ENCODE results near the gene CHRNA4. TPM values are rescaled to one million over a fixed set of nuclear protein-coding genes. Genes with fewer than 3 reads are reported as not detected.
"Not testable (repeated sequence)": the region's sequence is repeated elsewhere in the genome, so short reads cannot be mapped to it uniquely, and the experiment has no call there.

CHRNA4 gene
- total RNA-seq, 3 donors from 2014 or later (not counting 1 experiment from before 2014, with no cell fraction given) = not detected

DNA sequence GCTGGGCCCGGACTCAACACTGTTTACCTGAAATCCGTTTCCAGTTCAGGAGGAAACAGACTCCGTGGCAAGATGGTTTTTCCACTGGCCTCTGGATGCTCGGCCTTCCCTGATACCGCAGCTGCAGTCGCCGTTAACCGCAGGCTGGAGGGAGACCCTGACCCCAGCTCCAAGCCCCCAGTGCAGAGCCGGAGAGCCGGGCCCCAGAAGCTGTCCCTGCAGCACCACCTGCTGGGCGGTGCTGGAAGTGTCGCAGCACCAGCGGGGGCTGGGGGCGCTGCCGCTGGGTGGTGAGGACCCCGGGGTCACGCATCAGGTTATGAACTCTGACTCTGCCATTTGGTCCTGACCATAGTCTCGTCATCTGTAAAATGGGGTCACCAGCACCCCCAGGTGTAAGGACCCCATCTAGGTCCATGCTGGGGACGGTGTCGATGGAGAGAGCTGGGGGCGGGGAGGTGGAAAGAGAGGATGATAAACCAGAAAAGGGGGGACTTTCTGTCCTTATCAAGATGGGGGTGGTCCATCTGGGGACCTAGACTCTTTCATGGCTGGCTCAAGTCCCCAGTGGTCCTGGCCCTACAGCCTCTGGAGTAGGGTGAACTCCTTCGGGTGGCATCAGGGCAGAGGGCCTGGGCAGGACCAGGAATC, 20.8 kb upstream of the CHRNA4 start:
- H3K9me3 Mint-ChIP-seq = peaks cover 2 to 6% of the 10 kb centered on the region in 2 donors
- peaks cover 7% of the 10 kb centered on the region for H3K36me3 Mint-ChIP-seq
- Histone ChIP-seq H3K27ac (ENCODE audit: low read length) (no peak overlapping the region), H3K4me1 (ENCODE audit: control insufficient read depth, insufficient read depth, low read length) (no peaks in the 10 kb centered on the region), H3K36me3 (ENCODE audit: control insufficient read depth, insufficient read depth, low read length) (no peaks in the 10 kb centered on the region), H3K27me3 (ENCODE audit: control insufficient read depth, insufficient read depth, low read length) (peaks cover 4% of the 10 kb centered on the region), H3K4me3 (ENCODE audit: low read length) (no peak overlapping the region), H3K9me3 (ENCODE audit: control insufficient read depth, insufficient read depth, low read length) (no peaks in the 10 kb centered on the region)
- no peak overlapping the region for H3K27ac Mint-ChIP-seq
- peaks cover 4 to 7% of the 10 kb centered on the region in 2 donors for H3K27me3 Mint-ChIP-seq (ENCODE audit: low read depth in 2 of 2)
- ATAC-seq = peak in 1 of 3 donors; percentile 57
- TF ChIP-seq, protein P1, sequence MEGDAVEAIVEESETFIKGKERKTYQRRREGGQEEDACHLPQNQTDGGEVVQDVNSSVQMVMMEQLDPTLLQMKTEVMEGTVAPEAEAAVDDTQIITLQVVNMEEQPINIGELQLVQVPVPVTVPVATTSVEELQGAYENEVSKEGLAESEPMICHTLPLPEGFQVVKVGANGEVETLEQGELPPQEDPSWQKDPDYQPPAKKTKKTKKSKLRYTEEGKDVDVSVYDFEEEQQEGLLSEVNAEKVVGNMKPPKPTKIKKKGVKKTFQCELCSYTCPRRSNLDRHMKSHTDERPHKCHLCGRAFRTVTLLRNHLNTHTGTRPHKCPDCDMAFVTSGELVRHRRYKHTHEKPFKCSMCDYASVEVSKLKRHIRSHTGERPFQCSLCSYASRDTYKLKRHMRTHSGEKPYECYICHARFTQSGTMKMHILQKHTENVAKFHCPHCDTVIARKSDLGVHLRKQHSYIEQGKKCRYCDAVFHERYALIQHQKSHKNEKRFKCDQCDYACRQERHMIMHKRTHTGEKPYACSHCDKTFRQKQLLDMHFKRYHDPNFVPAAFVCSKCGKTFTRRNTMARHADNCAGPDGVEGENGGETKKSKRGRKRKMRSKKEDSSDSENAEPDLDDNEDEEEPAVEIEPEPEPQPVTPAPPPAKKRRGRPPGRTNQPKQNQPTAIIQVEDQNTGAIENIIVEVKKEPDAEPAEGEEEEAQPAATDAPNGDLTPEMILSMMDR (IDR thresholded peaks at IDR 0.05) = peak; percentile 89
- 26% methylated on average over 22 of the region's 22 CpGs for WGBS (ENCODE audit: insufficient coverage)
- intact Hi-C loops (cut with micrococcal nuclease) = loop anchor here (2.0 to 5.0 kb wide), 2 partner anchors 73 to 325 kb away; no protein-coding TSS in a partner anchor
- peak; percentile 29 to 61 for DNase-seq
- H3K4me1 Mint-ChIP-seq = no peaks in the 10 kb centered on the region
- no peak overlapping the region for H3K4me3 Mint-ChIP-seq

DNA sequence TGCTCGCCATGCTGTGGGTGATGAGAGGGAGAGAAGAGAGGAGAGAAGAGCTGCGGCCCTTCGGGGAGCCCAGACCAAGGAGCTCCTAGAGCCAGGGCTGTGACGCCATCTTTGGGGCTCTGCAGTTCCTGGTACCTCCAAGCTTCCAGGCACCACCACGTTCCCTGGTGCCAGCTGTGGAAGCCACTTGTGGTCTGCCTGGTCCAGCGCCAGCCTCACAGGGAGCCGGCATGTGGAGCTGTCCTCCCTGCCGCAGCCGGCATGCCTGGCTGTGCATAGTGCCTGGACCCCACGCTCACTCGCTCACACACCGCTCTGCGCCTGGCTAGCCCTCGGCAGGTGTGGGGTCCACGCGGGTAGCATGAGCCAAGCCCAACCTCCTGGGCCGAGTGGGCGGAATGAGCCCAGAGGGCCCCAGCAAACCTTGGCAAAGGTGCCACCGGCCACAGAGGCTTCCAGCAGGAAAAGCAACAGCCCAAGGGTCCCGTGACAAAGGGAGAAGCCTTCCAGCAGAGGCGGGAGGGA, 19.3 kb upstream of the CHRNA4 start:
- DNase-seq = no peak
- Mint-ChIP-seq H3K4me3 (no peak overlapping the region), H3K4me1 (no peaks in the 10 kb centered on the region), H3K27ac (no peak overlapping the region), H3K36me3 (peaks cover 2% of the 10 kb centered on the region), H3K9me3 (peaks cover 0 to 2% of the 10 kb centered on the region in 2 donors), H3K27me3 (ENCODE audit: low read depth in 2 of 2) (peaks cover 7 to 9% of the 10 kb centered on the region in 2 donors)
- Histone ChIP-seq H3K27me3 (ENCODE audit: control insufficient read depth, insufficient read depth, low read length) (peaks cover 4% of the 10 kb centered on the region), H3K4me3 (ENCODE audit: low read length) (no peak overlapping the region), H3K27ac (ENCODE audit: low read length) (no peak overlapping the region), H3K9me3 (ENCODE audit: control insufficient read depth, insufficient read depth, low read length) (no peaks in the 10 kb centered on the region), H3K36me3 (ENCODE audit: control insufficient read depth, insufficient read depth, low read length) (no peaks in the 10 kb centered on the region), H3K4me1 (ENCODE audit: control insufficient read depth, insufficient read depth, low read length) (no peaks in the 10 kb centered on the region)
- 86% methylated on average over 21 of the region's 21 CpGs for WGBS (ENCODE audit: insufficient coverage)
- no peak for ATAC-seq
- TF ChIP-seq, protein P1 (IDR thresholded peaks at IDR 0.05) = no peak
- intact Hi-C loops (cut with micrococcal nuclease) = loop anchor here (2.0 to 5.0 kb wide), 2 partner anchors 72 to 323 kb away; no protein-coding TSS in a partner anchor

DNA sequence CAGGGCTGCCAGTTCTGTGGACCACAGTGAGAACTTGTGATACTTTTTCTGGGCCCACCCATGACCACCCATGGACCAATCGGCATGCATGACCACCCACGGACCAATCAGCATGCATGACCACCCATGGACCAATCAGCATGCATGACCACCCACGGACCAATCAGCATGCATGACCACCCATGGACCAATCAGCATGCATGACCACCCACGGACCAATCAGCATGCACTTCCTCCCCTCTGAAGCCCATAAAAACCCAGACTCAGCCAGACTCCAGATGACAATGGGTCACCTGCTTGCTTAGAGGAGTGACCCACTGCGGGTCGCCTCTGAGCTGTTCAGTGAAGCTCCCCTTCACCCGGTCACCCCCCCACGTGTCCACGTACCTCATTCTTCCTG, 18.7 kb upstream of the CHRNA4 start:
- not testable (repeated sequence) for H3K4me1 ChIP-seq (ENCODE audit: control insufficient read depth, insufficient read depth, low read length); H3K4me3 ChIP-seq (ENCODE audit: low read length); H3K9me3 Mint-ChIP-seq; H3K9me3 ChIP-seq (ENCODE audit: control insufficient read depth, insufficient read depth, low read length); H3K36me3 ChIP-seq (ENCODE audit: control insufficient read depth, insufficient read depth, low read length); H3K27me3 ChIP-seq (ENCODE audit: control insufficient read depth, insufficient read depth, low read length); H3K36me3 Mint-ChIP-seq; H3K4me3 Mint-ChIP-seq; H3K4me1 Mint-ChIP-seq; H3K27me3 Mint-ChIP-seq (ENCODE audit: low read depth in 2 of 2); H3K27ac Mint-ChIP-seq; H3K27ac ChIP-seq (ENCODE audit: low read length); DNase-seq; ATAC-seq
- WGBS (ENCODE audit: insufficient coverage) = 87% methylated on average over 9 of the region's 9 CpGs
- intact Hi-C loops (cut with micrococcal nuclease) = loop anchor here (2.0 to 5.0 kb wide), 2 partner anchors 71 to 323 kb away; no protein-coding TSS in a partner anchor

DNA sequence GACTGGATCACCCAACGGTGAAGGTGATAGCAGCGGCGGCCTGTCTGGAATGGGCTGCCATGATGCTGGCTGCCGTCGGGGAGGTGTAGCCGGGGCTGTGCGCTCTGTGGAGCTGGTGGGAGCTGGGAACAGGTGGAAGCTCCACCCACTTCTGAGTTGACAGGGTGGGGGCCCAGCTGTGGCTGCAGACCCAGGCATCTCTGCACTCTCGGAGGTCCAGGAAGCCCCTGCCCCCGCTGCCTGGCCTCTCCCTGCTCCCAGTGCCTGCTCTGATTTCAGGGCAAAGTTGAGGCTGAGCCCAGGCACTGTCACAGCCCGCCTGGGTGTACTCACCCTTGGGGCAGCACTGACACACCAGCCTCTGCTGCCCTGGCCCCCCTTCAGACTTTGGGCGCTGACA, 18.1 kb upstream of the CHRNA4 start:
- no peaks in the 10 kb centered on the region for H3K4me1 Mint-ChIP-seq
- peaks cover 4% of the 10 kb centered on the region for H3K27me3 ChIP-seq (ENCODE audit: control insufficient read depth, insufficient read depth, low read length)
- ATAC-seq = no peak
- WGBS (ENCODE audit: insufficient coverage) = 88% methylated on average over 11 of the region's 11 CpGs
- no peaks in the 10 kb centered on the region for H3K4me1 ChIP-seq (ENCODE audit: control insufficient read depth, insufficient read depth, low read length)
- H3K27me3 Mint-ChIP-seq (ENCODE audit: low read depth in 2 of 2) = peaks cover 7 to 8% of the 10 kb centered on the region in 2 donors
- H3K27ac ChIP-seq (ENCODE audit: low read length) = no peak overlapping the region
- no peak for DNase-seq
- TF ChIP-seq, protein P1 (IDR thresholded peaks at IDR 0.05) = no peak
- H3K9me3 ChIP-seq (ENCODE audit: control insufficient read depth, insufficient read depth, low read length) = no peaks in the 10 kb centered on the region
- no peaks in the 10 kb centered on the region for H3K9me3 Mint-ChIP-seq
- intact Hi-C loops (cut with micrococcal nuclease) = no loop called here
- no peak overlapping the region for H3K4me3 ChIP-seq (ENCODE audit: low read length)
- H3K4me3 Mint-ChIP-seq = no peak overlapping the region
- no peaks in the 10 kb centered on the region for H3K36me3 ChIP-seq (ENCODE audit: control insufficient read depth, insufficient read depth, low read length)
- H3K27ac Mint-ChIP-seq = no peak overlapping the region
- no peaks in the 10 kb centered on the region for H3K36me3 Mint-ChIP-seq

Measured in natural killer cell (primary cell).